SJCRH30 (cell line): ENCODE results near the gene NAV2. TPM values are rescaled to one million over a fixed set of nuclear protein-coding genes. Genes with fewer than 3 reads are reported as not detected.
A peak's percentile ranks its signal among the peaks of the same experiment; 100 is the strongest.

Source experiments
- DNase-seq, 2 experiments: peaks; one replicate each; pipeline ENCODE4 v3.0.0-alpha.2; 2015 to 2020
- H3K27ac ChIP-seq: fragments of 250-450 bp; sonication (Bioruptor Pico); 2 replicates; pipeline ENCODE4 v1.5.1; 2020; ENCODE audit warnings: mild to moderate bottlenecking, moderate library complexity
- H3K27me3 ChIP-seq: fragments of 250-450 bp; sonication (Bioruptor Pico); 2 replicates; pipeline ENCODE4 v1.5.1; 2020; ENCODE audit warnings: mild to moderate bottlenecking, moderate library complexity
- H3K36me3 ChIP-seq: fragments of 250-450 bp; sonication (Bioruptor Pico); 2 replicates; pipeline ENCODE4 v1.5.1; 2020; ENCODE audit warnings: mild to moderate bottlenecking, moderate library complexity
- H3K4me1 ChIP-seq: fragments of 250-450 bp; sonication (Bioruptor Pico); 2 replicates; pipeline ENCODE4 v1.5.1; 2020; ENCODE audit warnings: mild to moderate bottlenecking, moderate library complexity
- H3K4me3 ChIP-seq: fragments of 250-450 bp; sonication (Bioruptor Pico); 2 replicates; pipeline ENCODE4 v1.5.1; 2020; ENCODE audit warnings: mild to moderate bottlenecking, moderate library complexity
- H3K9me3 ChIP-seq: fragments of 250-450 bp; sonication (Bioruptor Pico); replicated peaks from 2 replicates; pipeline ENCODE4 v1.5.1; 2020; ENCODE audit warnings: mild to moderate bottlenecking, moderate library complexity
- total RNA-seq: library from RNA; depleted of rRNA; stranded (reverse); fragments of >200 nt; shearing (Covaris generic); gene quantifications from 2 replicates; pipeline ENCODE4 v1.2.3, GENCODE V29; 2014

The NAV2 gene
- total RNA-seq, 1 experiment from 2014 or later, result 73.1 TPM

DNA sequence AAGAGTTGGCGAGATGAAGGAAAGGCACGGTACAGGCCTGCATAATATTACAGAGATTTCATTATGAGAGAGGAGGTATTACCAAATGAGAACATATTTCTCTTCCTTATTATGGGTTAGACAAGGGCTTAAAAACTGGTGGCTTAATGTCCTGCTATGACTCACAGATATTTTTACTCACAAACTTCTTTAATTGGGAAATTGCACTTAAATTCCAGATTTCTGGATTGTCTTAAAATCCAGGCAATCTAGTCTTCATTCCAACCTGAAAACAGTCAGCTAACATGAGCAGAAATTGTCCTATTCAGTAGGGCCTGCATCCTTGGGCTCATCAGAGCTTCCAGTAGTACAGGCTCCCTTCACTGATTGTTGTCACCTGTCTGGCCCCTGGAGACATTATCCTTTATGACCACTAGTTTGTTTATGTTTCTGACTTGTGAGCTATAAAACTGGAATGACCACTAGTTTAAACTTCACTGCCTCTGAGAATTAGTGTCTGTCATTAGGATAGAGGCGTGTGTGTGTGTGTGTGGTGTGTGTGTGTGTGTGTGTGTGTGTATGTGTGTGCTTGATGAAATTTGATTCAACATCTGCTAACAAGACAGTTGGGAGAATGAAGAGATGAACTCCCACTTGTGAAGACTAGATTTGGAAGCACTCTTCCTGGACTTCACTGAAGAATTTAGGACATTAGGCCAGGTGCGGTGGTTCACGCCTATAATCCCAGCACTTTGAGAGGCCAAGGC, 422.5 kb downstream of the NAV2 start:
- Histone ChIP-seq H3K9me3 (no peaks in the 10 kb centered on the region), H3K4me1 (peaks cover 15% of the 10 kb centered on the region), H3K36me3 (no peaks in the 10 kb centered on the region), H3K4me3 (no peak overlapping the region), H3K27me3 (no peaks in the 10 kb centered on the region), H3K27ac (no peak overlapping the region)
- DNase-seq, result peak in 1 of 2 experiments; percentile 61

DNA sequence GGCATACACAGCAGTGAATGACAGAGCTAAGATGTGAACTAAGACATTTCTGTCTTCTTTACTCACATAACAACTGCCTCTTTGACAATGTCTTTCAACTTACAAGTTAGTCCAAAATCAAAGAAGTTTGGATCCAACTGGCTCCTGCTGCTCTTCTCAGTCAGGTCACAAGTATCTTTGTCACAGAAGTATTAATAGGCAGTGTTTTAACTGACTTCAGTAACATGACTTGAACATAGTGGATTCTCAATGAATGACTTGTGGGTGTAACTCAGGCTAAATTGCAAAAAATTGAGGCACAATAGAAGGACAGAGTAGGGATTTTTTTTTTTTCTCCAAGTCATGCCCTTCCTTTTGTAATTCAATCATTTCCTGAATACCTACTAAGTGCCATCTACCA, 425.0 kb downstream of the NAV2 start:
- no peaks in the 10 kb centered on the region for H3K27me3 ChIP-seq
- H3K27ac ChIP-seq, result no peak overlapping the region
- H3K36me3 ChIP-seq, result no peaks in the 10 kb centered on the region
- H3K4me3 ChIP-seq, result no peak overlapping the region
- DNase-seq, result no peak
- no peaks in the 10 kb centered on the region for H3K9me3 ChIP-seq
- peaks cover 11% of the 10 kb centered on the region for H3K4me1 ChIP-seq

DNA sequence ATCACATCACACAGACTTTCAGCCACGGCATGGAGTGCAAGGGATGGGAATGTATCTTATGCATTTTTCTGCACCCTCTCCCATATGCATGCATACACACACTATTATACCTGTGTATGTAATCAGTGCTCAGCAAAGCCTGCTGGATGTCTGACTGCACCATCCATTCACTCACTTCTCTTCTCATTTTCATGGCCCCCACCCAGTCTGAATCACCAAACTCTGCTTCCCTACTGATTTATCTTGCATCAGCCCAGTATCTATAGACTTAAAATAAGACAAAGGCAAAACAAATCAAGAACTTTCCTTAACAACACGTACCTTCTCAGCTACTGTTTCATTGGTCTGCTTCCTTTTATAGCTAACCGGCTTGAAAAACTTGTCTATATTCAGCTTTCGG, 426.1 kb downstream of the NAV2 start:
- no peaks in the 10 kb centered on the region for H3K36me3 ChIP-seq
- H3K27me3 ChIP-seq, result no peaks in the 10 kb centered on the region
- peaks cover 13% of the 10 kb centered on the region for H3K4me1 ChIP-seq
- no peak overlapping the region for H3K27ac ChIP-seq
- DNase-seq, result no peak
- H3K4me3 ChIP-seq, result no peak overlapping the region
- H3K9me3 ChIP-seq, result no peaks in the 10 kb centered on the region

- peak; percentile 36 to 53 for DNase-seq
Observed at GRCh38 chr11:20154381-20154780, 441.7 kb downstream of the NAV2 start.

GRCh38 chr11:20155683-20156279, 443.1 kb downstream of the NAV2 start:
- H3K27me3 ChIP-seq, result no peaks in the 10 kb centered on the region
- no peak overlapping the region for H3K27ac ChIP-seq
- H3K4me3 ChIP-seq, result no peak overlapping the region
- peaks cover 25% of the 10 kb centered on the region for H3K4me1 ChIP-seq
- DNase-seq, result no peak
- no peaks in the 10 kb centered on the region for H3K9me3 ChIP-seq
- H3K36me3 ChIP-seq, result no peaks in the 10 kb centered on the region

More at GRCh38 chr11:20154381-20154780, 441.7 kb downstream of the NAV2 start:
- H3K27ac ChIP-seq, result no peak overlapping the region; the same call in 1 of the 2 replicates
- peaks cover 22% of the 10 kb centered on the region for H3K4me1 ChIP-seq
- H3K9me3 ChIP-seq, result no peaks in the 10 kb centered on the region
- H3K27me3 ChIP-seq, result no peaks in the 10 kb centered on the region
- no peaks in the 10 kb centered on the region for H3K36me3 ChIP-seq
- H3K4me3 ChIP-seq, result no peak overlapping the region

DNA sequence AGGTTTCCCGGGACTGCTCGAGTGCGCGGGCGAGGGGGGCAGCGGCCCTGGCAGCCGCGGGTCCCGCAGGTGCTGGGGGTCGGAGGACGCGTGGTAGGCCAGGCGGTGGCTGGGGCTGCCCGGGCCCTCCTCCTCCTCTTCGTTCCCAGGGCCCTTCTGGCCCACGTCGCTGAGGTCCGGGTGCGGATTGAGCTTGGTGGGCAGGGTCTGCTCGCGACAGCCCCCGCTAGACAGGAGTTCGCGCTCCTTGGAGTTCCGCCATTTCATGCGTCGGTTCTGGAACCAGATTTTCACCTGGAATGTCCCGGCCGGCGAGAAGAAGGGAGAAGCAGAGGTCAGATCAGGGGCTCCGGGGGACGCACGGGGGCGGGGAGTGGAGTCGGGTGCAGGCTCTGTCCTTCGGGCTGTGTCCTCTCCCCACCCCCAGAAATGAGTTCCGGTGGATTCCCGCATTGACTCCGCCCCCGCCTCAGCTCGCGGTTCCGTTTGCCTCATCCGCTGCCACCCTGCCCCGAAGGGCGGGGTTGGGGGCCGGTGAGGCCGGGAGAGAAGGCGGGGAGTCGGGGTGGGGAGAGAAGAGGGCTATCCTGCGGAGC, 443.7 kb downstream of the NAV2 start:
- no peaks in the 10 kb centered on the region for H3K36me3 ChIP-seq
- H3K27me3 ChIP-seq, result no peaks in the 10 kb centered on the region
- DNase-seq, result no peak
- no peaks in the 10 kb centered on the region for H3K9me3 ChIP-seq
- no peak overlapping the region for H3K4me3 ChIP-seq
- H3K4me1 ChIP-seq, result peaks cover 26% of the 10 kb centered on the region
- H3K27ac ChIP-seq, result no peak overlapping the region

GRCh38 chr11:20156876-20157613, 444.4 kb downstream of the NAV2 start:
- peaks cover 28% of the 10 kb centered on the region for H3K4me1 ChIP-seq
- no peak overlapping the region for H3K4me3 ChIP-seq
- no peaks in the 10 kb centered on the region for H3K36me3 ChIP-seq
- H3K9me3 ChIP-seq, result no peaks in the 10 kb centered on the region
- no peaks in the 10 kb centered on the region for H3K27me3 ChIP-seq
- no peak overlapping the region for H3K27ac ChIP-seq
- no peak for DNase-seq

DNA sequence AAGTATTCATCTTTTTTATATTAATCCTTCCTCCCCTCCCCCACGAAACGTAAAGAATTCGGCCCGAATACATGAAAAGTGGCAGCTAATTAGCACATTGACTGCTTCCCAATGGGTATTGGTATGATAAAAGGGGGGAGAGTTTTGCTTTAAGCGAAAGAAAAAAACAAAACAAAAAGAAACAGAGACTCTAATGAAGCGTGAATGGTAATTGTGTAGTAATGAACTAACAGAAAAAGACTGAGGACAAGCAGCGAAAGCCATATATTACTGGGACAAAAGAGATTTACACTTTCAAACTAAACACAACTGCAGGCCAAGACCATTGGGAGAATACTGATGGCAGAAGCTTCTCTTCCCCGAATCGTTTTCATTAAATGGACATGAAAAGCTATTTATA, 445.1 kb downstream of the NAV2 start:
- Histone ChIP-seq H3K36me3 (no peaks in the 10 kb centered on the region), H3K9me3 (no peaks in the 10 kb centered on the region), H3K27ac (no peak overlapping the region), H3K4me1 (peaks cover 28% of the 10 kb centered on the region), H3K27me3 (no peaks in the 10 kb centered on the region), H3K4me3 (no peak overlapping the region)
- DNase-seq, result no peak

DNA sequence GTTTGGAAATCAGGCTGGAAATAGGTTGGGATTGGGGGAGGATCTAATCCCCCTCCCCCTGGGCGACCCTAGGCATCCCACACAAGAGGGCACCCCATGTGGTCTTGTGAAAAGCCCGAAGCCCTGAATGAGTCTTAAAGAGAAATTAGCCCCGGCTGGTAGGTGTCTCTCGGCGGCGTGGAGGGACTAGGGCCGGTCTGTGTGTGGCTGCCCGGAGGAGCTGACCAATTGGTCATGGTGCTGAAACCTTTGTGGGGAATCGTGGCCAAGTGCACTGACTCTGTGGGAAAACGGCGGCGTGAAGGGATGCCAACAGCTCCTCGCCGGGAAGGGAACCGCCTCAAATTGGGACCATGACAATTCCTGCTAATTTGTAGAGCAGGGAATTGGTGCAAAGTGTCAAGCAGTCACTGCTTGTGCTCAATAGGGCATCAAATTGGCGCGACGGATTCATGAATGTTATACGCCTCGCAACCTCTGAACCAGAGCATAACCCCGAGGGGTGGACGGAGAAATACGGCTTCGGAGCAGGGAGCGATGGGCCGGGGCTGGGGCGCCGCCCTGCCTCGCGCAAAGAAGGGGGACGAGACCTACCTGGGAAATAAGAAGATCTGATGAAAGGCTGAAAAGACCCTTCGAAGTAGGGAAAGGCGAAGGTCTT, 446.1 kb downstream of the NAV2 start:
- Histone ChIP-seq H3K9me3 (no peaks in the 10 kb centered on the region), H3K4me1 (peaks cover 28% of the 10 kb centered on the region), H3K27ac (peak overlapping the region; percentile 53), H3K27me3 (no peaks in the 10 kb centered on the region), H3K36me3 (no peaks in the 10 kb centered on the region), H3K4me3 (no peak overlapping the region)
- DNase-seq, result peak; percentile 94 to 97

GRCh38 chr11:20159466-20160381, 447.1 kb downstream of the NAV2 start:
- no peaks in the 10 kb centered on the region; the same call in 1 of the 2 replicates for H3K9me3 ChIP-seq
- peak overlapping the region; percentile 53 for H3K27ac ChIP-seq
- H3K27me3 ChIP-seq, result no peaks in the 10 kb centered on the region
- peaks cover 23% of the 10 kb centered on the region for H3K4me1 ChIP-seq
- DNase-seq, result no peak
- H3K4me3 ChIP-seq, result no peak overlapping the region
- H3K36me3 ChIP-seq, result no peaks in the 10 kb centered on the region

DNA sequence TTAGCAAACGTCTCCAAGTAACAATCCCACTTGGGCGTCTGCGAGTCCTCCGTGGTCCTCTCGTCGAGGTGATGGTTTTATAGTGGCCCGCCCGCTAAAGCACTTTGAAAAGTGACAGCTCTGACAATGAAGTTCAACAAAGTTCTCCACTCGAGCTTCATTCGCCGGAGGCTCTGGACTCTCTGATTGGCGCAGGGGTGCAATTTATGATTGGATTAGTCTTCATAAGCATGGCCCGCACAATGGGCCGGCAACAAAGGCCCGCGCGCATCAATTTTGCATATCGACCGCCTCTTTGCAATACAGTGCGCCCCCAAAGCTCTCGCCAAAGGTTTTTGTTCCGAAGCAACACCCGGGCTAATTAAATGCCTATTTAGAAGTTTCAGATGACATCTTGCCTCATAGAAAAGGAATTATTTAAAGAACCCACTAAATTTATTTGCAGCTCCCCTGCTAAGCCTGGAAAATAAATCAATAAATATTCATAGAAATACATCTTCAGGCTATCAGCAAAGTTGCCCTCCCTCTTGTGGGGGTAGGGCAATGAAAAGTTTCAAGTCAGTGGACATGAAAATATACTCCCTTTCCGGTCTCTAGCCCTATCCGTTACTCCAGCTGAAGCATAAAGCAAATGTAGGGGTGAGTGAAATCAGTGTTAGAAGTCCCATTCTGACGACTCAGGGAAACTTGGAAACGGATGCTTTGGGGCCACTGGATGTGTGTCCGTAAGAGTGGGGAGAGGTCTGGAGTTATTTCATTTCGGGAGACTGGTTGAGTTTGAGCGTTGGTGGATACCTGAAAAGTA, 448.0 kb downstream of the NAV2 start, which contains the start of gene DBX1:
DBX1 (minus strand) TSS at position 51 of the 805 bp plus-strand sequence. CDS start 151 bp downstream, outside the sequence.
- DNase-seq, result no peak

GRCh38 chr11:20161230-20161918, 448.7 kb downstream of the NAV2 start:
- Histone ChIP-seq H3K9me3 (no peaks in the 10 kb centered on the region; the same call in 1 of the 2 replicates), H3K27ac (peak overlapping the region; percentile 98), H3K4me3 (peak overlapping the region; percentile 66), H3K36me3 (no peaks in the 10 kb centered on the region), H3K27me3 (no peaks in the 10 kb centered on the region), H3K4me1 (peaks cover 20% of the 10 kb centered on the region)
- DNase-seq, result peak; percentile 90 to 93

More for the DNA sequence above, 448.0 kb downstream of the NAV2 start, which contains the start of gene DBX1:
- H3K27ac ChIP-seq, result peak within 1 kb of the TSS; percentile 98
- no peaks in the 10 kb centered on the region for H3K27me3 ChIP-seq
- H3K4me3 ChIP-seq, result peak within 1 kb of the TSS; percentile 66
- peaks cover 20% of the 10 kb centered on the region for H3K4me1 ChIP-seq
- no peaks in the 10 kb centered on the region; the same call in 1 of the 2 replicates for H3K9me3 ChIP-seq
- no peaks in the 10 kb centered on the region for H3K36me3 ChIP-seq
